Subcutaneous abdominal adipose tissue (tissue), 5 donors: Measurements from ENCODE around the gene PRKAR1B.
"Not testable (repeated sequence)": the region's sequence is repeated elsewhere in the genome, so short reads cannot be mapped to it uniquely, and the experiment has no call there.

Experiments
- H3K27ac ChIP-seq: one replicate; pipeline ENCODE4 v1.7.0; 2013; ENCODE audit warnings: low read depth, mild to moderate bottlenecking, inconsistent platforms, low read length, moderate library complexity
- H3K27me3 ChIP-seq, 5 donors: one replicate each; pipeline ENCODE4 v1.7.0; 2013; ENCODE audit warnings: low read length in 5 of 5, inconsistent platforms in 1 of 5; ENCODE audit not compliant: control insufficient read depth in 5 of 5, insufficient read depth in 4 of 5
- H3K36me3 ChIP-seq, 5 donors: one replicate each; pipeline ENCODE4 v1.7.0; 2013; ENCODE audit warnings: low read length in 5 of 5; ENCODE audit not compliant: control insufficient read depth in 5 of 5, insufficient read depth in 5 of 5
- H3K4me1 ChIP-seq, 5 donors: one replicate each; pipeline ENCODE4 v1.7.0; 2013; ENCODE audit warnings: low read length in 5 of 5, mild to moderate bottlenecking in 3 of 5, moderate library complexity in 1 of 5; ENCODE audit not compliant: control insufficient read depth in 5 of 5, insufficient read depth in 5 of 5
- H3K4me3 ChIP-seq, 5 donors: one replicate each; pipeline ENCODE4 v1.7.0; 2013; ENCODE audit warnings: low read length in 5 of 5, low read depth in 1 of 5
- H3K9ac ChIP-seq, 5 donors: one replicate each; pipeline ENCODE4 v1.7.0; 2013; ENCODE audit warnings: low read length in 5 of 5, mild to moderate bottlenecking in 4 of 5, moderate library complexity in 3 of 5
- H3K9me3 ChIP-seq, 5 donors: one replicate each; pipeline ENCODE4 v1.7.0; 2013; ENCODE audit warnings: low read length in 5 of 5; ENCODE audit not compliant: control insufficient read depth in 5 of 5
- donor health status: healthy.
- donor health status: healthy.
- donor health status: healthy.
- donor health status: healthy.
- donor health status: healthy.

The PRKAR1B gene

DNA sequence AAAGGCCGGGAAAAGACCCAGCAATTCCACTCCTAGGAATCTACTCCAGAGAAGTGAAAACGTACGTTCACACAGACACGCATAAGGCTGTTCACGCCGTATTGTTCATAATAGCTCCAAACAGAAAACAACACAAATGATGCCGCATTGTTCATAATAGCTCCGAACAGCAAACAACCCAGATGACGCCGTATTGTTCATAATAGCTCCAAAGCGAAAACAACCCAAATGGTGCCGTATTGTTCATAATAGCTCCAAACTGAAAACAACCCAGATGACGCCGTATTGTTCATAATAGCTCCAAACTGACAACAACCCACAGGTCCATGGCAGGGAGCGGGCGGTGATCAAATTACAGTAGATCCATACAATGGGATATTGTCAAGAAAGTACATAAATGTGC lies 85.8 kb downstream of the PRKAR1B start:
- Histone ChIP-seq H3K36me3 (no peaks in the 10 kb centered on the region), H3K4me1 (peaks cover 0 to 3% (median 0%) of the 10 kb centered on the region in 5 donors), H3K27me3 (no peaks in the 10 kb centered on the region), H3K9me3 (peaks cover 0 to 9% (median 6%) of the 10 kb centered on the region in 5 donors), H3K9ac (no peak overlapping the region), H3K27ac (no peak overlapping the region), H3K4me3 (peak overlapping the region in 1 of 5 donors; percentile 17)

DNA sequence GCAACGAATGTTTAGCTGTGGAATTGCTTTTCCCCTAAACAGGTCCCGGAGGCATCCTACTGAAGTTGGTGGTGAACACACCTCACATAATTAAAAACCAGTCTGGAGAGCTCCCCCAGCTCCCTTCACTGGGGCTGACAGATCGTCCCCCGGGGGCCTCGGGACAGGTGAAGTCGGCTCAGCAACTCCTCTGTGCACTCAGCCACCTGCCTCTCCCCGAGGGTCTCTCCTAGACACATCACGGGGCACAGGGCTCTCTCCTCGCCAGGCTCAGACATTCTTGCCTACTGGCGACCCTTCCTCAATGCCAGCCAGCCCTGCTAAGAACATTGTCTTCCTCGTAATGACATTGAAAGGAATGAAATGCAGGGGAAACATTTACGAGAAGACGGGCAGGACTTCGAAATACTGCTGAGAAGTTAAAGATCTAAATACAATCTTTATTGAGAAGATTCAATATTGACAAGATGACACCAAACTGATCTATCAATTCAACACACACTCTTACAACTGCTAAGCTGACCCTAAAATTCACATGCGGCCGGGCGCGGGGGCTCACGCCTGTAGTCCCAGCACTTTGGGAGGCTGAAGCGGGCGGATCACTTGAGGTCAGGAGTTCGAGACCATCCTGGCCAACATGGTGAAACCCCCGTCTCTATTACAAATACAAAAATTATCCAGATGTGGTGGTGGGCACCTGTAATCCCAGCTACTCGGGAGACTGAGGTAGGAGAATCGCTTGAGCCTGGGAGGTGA lies 88.6 kb downstream of the PRKAR1B start:
- Histone ChIP-seq H3K27me3 (no peaks in the 10 kb centered on the region), H3K4me3 (no peak overlapping the region), H3K9ac (no peak overlapping the region), H3K27ac (no peak overlapping the region), H3K4me1 (peaks cover 0 to 5% (median 0%) of the 10 kb centered on the region in 5 donors), H3K36me3 (no peaks in the 10 kb centered on the region), H3K9me3 (peaks cover 0 to under 1% (median 0%) of the 10 kb centered on the region in 5 donors)

DNA sequence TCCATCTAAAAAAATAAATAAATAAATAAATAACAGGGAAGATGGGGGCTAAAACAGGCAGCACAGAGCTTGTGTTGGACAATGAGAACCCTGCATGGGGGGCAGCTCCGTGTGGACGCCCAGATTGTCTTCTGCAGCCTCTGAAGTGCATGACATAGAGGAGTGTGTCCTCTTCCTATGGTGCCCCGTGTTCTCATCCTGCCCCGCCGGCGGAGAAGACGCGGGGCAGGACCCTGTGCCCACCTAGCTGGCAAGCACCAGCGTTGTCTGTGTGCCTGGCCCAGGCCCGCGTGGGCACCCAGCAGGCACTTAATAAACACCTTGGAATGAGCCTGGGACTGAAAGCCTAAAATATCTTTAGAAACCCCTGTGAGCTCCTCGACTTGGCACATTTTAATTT lies 89.3 kb downstream of the PRKAR1B start:
- Histone ChIP-seq H3K9me3 (no peaks in the 10 kb centered on the region), H3K4me3 (no peak overlapping the region), H3K27me3 (no peaks in the 10 kb centered on the region), H3K27ac (no peak overlapping the region), H3K4me1 (peaks cover 0 to 5% (median 0%) of the 10 kb centered on the region in 5 donors), H3K36me3 (no peaks in the 10 kb centered on the region), H3K9ac (no peak overlapping the region)

DNA sequence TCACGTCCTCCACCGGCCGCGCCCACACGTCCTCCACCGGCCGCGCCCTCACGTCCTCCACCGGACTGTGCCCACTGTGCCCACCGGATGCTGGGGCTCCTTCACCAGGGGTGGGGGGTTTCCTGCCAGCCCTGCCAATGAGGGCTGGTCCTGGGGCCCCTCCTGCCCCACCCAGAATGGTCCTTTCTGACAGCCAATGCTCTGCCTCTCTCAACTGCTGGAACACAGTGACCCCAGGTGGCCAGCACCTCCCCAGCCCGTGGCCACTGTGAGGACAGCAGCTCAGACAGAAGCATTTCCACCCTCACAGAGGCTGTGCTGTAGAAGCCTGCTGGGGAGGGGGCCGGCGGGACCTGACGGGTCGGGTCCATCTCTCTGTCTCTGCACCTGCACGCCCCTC lies 90.7 kb downstream of the PRKAR1B start:
- H3K27ac ChIP-seq, result no peak overlapping the region
- no peak overlapping the region for H3K4me3 ChIP-seq
- H3K9ac ChIP-seq, result no peak overlapping the region
- H3K9me3 ChIP-seq, result no peaks in the 10 kb centered on the region
- no peaks in the 10 kb centered on the region for H3K27me3 ChIP-seq
- peaks cover 0 to 5% (median 0%) of the 10 kb centered on the region in 5 donors for H3K4me1 ChIP-seq
- H3K36me3 ChIP-seq, result no peaks in the 10 kb centered on the region

DNA sequence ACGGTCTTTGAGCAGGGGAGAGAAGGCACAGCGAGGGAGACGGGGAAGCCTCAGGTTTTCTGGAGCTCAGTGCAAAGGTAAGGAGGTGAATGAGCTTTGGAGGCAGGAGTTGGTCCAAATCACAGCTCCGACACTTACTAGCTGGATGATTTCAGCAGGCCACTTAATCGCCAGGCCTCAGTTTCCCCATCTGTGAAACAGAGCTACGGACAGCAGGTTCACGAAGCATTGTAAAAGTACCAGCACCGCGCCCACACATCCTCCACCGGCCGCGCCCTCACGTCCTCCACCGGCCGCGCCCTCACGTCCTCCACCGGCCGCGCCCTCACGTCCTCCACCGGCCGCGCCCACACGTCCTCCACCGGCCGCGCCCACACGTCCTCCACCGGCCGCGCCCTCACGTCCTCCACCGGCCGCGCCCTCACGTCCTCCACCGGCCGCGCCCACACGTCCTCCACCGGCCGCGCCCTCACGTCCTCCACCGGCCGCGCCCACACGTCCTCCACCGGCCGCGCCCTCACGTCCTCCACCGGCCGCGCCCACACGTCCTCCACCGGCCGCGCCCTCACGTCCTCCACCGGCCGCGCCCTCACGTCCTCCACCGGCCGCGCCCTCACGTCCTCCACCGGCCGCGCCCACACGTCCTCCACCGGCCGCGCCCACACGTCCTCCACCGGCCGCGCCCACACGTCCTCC lies 91.2 kb downstream of the PRKAR1B start:
- H3K9me3 ChIP-seq, H3K27ac ChIP-seq, H3K4me1 ChIP-seq, H3K36me3 ChIP-seq, H3K9ac ChIP-seq, H3K4me3 ChIP-seq, H3K27me3 ChIP-seq: not testable (repeated sequence)

DNA sequence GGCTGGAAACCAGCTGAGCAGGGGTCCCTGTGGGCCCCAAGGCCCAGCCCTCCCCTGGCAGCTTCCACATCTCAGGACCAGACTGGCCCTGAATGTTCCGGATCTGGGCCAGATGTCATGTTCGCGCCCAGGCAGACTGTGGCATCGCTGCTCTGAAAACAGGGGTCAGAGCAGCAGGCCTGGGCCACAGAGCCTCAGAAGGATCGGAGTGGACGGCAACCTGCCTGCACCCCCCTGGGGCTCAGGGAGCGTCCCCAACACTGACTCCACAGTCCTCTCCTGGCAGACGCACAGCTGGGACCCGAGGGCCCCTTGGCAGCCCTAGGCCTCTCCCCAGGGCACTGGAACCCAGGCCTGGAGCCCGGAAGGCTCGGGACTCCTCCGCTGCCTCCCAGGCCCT lies 91.9 kb downstream of the PRKAR1B start:
- H3K9me3 ChIP-seq, result no peaks in the 10 kb centered on the region

DNA sequence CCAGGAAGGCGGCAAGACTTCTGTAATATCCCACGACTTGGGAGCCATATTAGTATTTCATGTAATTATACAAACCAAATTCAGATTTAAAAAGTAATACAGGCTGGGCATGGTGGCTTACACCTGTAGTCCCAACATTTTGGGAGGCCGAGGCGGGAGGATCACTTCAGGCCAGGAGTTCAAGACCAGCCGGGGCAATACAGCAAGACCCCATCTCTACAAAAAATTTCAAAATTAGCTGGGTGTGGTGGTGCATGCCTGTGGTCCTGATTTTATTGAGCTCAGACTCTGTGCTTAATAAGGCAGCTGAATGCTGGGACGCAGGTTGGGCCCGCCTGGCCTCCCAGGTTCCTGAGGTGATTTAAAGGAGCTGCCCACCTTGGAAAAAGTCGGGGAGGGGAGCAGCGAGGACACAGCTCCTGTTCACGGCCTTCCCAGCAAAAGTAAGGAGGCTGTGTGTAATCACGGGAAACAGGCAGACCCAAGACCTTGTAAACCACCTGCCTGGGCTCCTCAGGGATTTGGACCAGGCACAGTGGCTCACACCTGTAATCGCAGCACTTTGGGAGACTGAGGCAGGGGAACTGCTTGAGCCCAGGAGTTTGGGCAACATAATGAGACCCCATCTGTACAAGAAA lies 93.6 kb downstream of the PRKAR1B start:
- no peak overlapping the region for H3K27ac ChIP-seq
- no peaks in the 10 kb centered on the region for H3K36me3 ChIP-seq
- no peaks in the 10 kb centered on the region for H3K9me3 ChIP-seq

More for the DNA sequence above, 91.9 kb downstream of the PRKAR1B start:
- no peak overlapping the region for H3K27ac ChIP-seq
- no peaks in the 10 kb centered on the region for H3K36me3 ChIP-seq
- no peak overlapping the region for H3K4me3 ChIP-seq
- H3K27me3 ChIP-seq, result no peaks in the 10 kb centered on the region
- no peak overlapping the region for H3K9ac ChIP-seq
- peaks cover 0 to 5% (median 0%) of the 10 kb centered on the region in 5 donors for H3K4me1 ChIP-seq

DNA sequence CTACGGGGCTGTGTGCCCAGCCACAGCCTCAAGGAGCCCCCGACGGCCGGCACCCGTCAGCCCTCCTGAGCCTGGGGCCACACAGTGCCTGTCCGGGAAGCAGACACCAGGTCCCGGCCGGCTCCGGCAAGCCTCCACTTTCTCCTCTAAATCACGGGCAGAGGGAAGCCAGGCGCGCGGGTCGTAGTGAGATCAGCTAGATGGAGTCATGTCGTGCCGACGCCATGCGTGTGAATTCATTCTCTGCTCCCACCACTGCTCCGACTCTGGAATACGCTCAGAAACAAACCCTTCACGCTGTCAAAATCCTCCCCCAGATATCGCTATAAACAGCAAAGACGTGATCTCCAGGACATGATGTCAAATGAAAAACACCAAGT lies 94.3 kb downstream of the PRKAR1B start:
- H3K9me3 ChIP-seq, result no peaks in the 10 kb centered on the region
- H3K27me3 ChIP-seq, result no peaks in the 10 kb centered on the region
- H3K4me1 ChIP-seq, result peaks cover 0 to 5% (median 0%) of the 10 kb centered on the region in 5 donors
- H3K9ac ChIP-seq, result no peak overlapping the region
- no peak overlapping the region for H3K4me3 ChIP-seq
- H3K36me3 ChIP-seq, result no peaks in the 10 kb centered on the region
- no peak overlapping the region for H3K27ac ChIP-seq

More for the DNA sequence above, 93.6 kb downstream of the PRKAR1B start:
- H3K4me1 ChIP-seq, result peaks cover 0 to 5% (median 0%) of the 10 kb centered on the region in 5 donors
- no peaks in the 10 kb centered on the region for H3K27me3 ChIP-seq
- no peak overlapping the region for H3K4me3 ChIP-seq
- H3K9ac ChIP-seq, result no peak overlapping the region

DNA sequence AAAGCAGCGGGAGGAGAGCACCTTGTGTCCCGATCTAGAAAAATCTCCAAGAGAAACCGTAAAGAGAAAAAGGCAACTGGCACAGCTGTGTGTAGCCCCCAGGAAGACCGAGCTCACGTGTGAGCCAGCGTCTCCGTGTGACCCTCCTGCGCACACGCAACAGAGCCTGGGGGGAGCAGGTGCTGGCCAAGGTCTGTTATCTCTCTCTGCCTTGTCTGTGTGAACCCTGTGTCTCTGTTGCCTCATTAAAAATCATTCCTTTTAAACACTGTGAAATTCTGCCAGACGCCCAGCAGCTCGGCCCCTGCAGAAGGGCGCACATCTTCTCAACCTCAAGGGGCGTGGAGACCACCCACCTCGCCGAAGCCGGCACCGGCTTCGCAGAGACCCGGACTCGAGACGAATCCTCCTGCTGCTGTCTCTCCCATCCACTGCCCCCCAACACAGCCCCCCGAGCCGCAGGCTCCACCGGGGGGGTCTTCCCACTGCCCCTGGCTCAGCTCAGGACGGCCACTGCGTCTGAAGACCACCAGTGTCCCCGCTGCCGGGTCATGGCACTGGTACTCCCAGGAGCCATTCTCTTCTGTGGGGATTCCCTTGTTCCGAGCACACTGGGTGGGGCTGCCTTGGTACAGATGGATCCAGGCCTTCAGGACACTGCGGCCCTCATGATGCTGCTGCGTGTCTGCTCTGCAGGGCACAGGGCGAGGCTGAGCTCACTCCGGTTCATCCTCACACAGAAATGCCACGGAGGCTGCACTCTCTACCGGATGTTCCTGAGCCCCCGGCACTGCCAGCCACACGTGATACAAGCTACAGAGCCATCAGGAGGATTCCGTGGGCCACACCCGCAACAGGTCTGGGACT lies 94.9 kb downstream of the PRKAR1B start:
- Histone ChIP-seq H3K27ac (no peak overlapping the region), H3K36me3 (no peaks in the 10 kb centered on the region), H3K4me3 (no peak overlapping the region), H3K27me3 (no peaks in the 10 kb centered on the region), H3K4me1 (peaks cover 0 to 5% (median 0%) of the 10 kb centered on the region in 5 donors), H3K9ac (no peak overlapping the region), H3K9me3 (no peaks in the 10 kb centered on the region)
